ENCODE results near the gene GDPD5.

Gene GDPD5

GRCh38 chr11:75557666-75558494, 32.1 kb upstream of the GDPD5 start:
- H3K9me3 ChIP-seq (ENCODE audit: control insufficient read depth in 1 of 2, low read length in 2 of 2): no peaks in the 10 kb centered on the region
- H3K27ac ChIP-seq (ENCODE audit: low read depth, low read length): peak overlapping the region; percentile 28
- H3K27me3 ChIP-seq (ENCODE audit: control insufficient read depth in 1 of 2, insufficient read depth in 2 of 2, low read length in 2 of 2): no peaks in the 10 kb centered on the region
- H3K4me3 ChIP-seq (ENCODE audit: low read depth in 1 of 2, low read length in 2 of 2): no peak overlapping the region
- peaks cover 25 to 26% of the 10 kb centered on the region in 2 donors for H3K4me1 ChIP-seq (ENCODE audit: control insufficient read depth in 1 of 2, insufficient read depth in 2 of 2, low read length in 2 of 2)
- H3K9ac ChIP-seq (ENCODE audit: low read depth in 1 of 2, low read length in 2 of 2): no peak overlapping the region
- H3K36me3 ChIP-seq (ENCODE audit: control insufficient read depth in 1 of 2, insufficient read depth in 2 of 2, low read length in 2 of 2): no peaks in the 10 kb centered on the region

DNA sequence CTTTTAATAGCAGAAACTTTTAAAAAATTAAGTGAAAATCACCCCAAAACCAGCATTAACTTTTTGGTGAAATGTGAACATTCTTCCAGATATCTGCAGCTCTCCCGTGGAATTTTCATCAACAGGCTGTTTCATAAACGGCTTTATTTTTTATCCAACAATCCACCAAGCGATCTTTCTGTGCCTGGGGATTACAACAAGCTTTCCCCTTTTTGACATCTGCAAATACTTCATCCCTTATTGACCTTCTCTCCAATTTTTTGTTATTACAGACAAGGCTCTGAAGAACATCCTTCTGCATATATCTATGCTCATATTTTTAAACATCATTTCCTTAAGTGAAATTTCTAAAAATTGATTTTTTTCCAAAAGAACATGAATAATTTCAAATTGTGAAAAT, 30.5 kb upstream of the GDPD5 start:
- Histone ChIP-seq H3K9ac (ENCODE audit: low read depth in 1 of 2, low read length in 2 of 2) (no peak overlapping the region), H3K9me3 (ENCODE audit: control insufficient read depth in 1 of 2, low read length in 2 of 2) (no peaks in the 10 kb centered on the region), H3K4me3 (ENCODE audit: low read depth in 1 of 2, low read length in 2 of 2) (no peak overlapping the region), H3K27me3 (ENCODE audit: control insufficient read depth in 1 of 2, insufficient read depth in 2 of 2, low read length in 2 of 2) (no peaks in the 10 kb centered on the region), H3K27ac (ENCODE audit: low read depth, low read length) (no peak overlapping the region), H3K36me3 (ENCODE audit: control insufficient read depth in 1 of 2, insufficient read depth in 2 of 2, low read length in 2 of 2) (no peaks in the 10 kb centered on the region), H3K4me1 (ENCODE audit: control insufficient read depth in 1 of 2, insufficient read depth in 2 of 2, low read length in 2 of 2) (peaks cover 20 to 21% of the 10 kb centered on the region in 2 donors)

DNA sequence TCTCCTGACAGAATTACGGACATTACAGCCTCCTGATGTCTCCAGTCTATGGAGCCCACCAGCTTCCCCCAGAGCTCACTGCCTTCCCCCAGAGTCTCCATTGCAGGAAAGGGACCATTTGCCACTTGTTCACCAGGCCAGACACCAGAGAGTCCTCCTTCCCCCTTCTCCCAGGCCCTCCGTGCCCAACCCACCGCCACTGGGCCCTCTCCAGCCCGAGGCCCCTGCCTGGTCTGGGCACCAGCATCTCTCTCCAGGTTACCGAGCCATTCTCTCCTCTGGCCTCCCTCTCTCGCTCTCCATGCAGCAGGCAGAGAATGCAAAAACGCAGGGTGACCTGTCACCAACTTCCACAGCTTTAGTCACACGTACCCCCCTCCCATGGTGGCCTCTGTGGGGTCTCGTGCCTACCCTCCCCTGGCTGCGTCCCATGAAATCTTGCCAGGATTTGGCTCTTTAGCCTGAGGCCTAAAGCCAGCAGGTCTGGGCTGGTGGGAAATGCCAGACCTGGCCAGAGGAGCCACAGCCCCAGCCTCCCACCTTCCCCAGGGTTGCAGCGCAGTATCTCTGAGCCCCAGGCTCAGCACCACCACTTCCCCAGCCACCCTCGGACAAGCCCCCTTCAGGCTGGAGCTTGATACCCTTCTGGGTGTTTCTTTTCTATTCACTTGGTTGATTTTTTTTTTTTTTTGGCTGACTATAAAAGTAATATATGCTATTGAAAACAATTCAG, 29.5 kb upstream of the GDPD5 start:
- Histone ChIP-seq H3K36me3 (ENCODE audit: control insufficient read depth in 1 of 2, insufficient read depth in 2 of 2, low read length in 2 of 2) (no peaks in the 10 kb centered on the region), H3K4me3 (ENCODE audit: low read depth in 1 of 2, low read length in 2 of 2) (no peak overlapping the region), H3K9ac (ENCODE audit: low read depth in 1 of 2, low read length in 2 of 2) (no peak overlapping the region), H3K9me3 (ENCODE audit: control insufficient read depth in 1 of 2, low read length in 2 of 2) (no peaks in the 10 kb centered on the region), H3K27me3 (ENCODE audit: control insufficient read depth in 1 of 2, insufficient read depth in 2 of 2, low read length in 2 of 2) (no peaks in the 10 kb centered on the region), H3K27ac (ENCODE audit: low read depth, low read length) (peak overlapping the region; percentile 51), H3K4me1 (ENCODE audit: control insufficient read depth in 1 of 2, insufficient read depth in 2 of 2, low read length in 2 of 2) (peaks cover 15 to 21% of the 10 kb centered on the region in 2 donors)

- no peaks in the 10 kb centered on the region for H3K36me3 ChIP-seq (ENCODE audit: control insufficient read depth in 1 of 2, insufficient read depth in 2 of 2, low read length in 2 of 2)
- H3K27me3 ChIP-seq (ENCODE audit: control insufficient read depth in 1 of 2, insufficient read depth in 2 of 2, low read length in 2 of 2): no peaks in the 10 kb centered on the region
- no peak overlapping the region for H3K4me3 ChIP-seq (ENCODE audit: low read depth in 1 of 2, low read length in 2 of 2)
- peak overlapping the region; percentile 64 for H3K27ac ChIP-seq (ENCODE audit: low read depth, low read length)
- H3K9me3 ChIP-seq (ENCODE audit: control insufficient read depth in 1 of 2, low read length in 2 of 2): no peaks in the 10 kb centered on the region
- no peak overlapping the region for H3K9ac ChIP-seq (ENCODE audit: low read depth in 1 of 2, low read length in 2 of 2)
- peaks cover 11 to 19% of the 10 kb centered on the region in 2 donors for H3K4me1 ChIP-seq (ENCODE audit: control insufficient read depth in 1 of 2, insufficient read depth in 2 of 2, low read length in 2 of 2)
Observed at GRCh38 chr11:75554258-75555022, 28.7 kb upstream of the GDPD5 start.

DNA sequence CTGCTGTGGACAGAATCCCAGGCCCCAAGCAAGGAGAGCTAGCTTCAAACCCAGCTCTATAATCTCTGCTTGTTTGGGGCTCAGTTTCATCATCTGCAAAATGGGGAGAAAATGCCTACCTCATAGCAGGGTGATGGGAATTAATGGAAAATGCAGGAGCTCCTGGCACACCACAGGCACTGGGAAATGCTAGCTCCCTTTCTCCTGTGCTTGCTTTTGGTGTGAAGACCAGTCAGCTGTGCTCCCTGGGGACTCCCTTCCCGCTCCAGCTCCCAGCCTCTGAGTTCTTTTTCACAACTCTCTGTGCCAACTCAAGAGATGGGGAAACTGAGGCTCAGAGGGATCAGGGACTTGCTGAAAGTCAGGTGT, 28.1 kb upstream of the GDPD5 start:
- no peaks in the 10 kb centered on the region for H3K27me3 ChIP-seq (ENCODE audit: control insufficient read depth in 1 of 2, insufficient read depth in 2 of 2, low read length in 2 of 2)
- H3K36me3 ChIP-seq (ENCODE audit: control insufficient read depth in 1 of 2, insufficient read depth in 2 of 2, low read length in 2 of 2): no peaks in the 10 kb centered on the region
- no peak overlapping the region for H3K9ac ChIP-seq (ENCODE audit: low read depth in 1 of 2, low read length in 2 of 2)
- H3K4me3 ChIP-seq (ENCODE audit: low read depth in 1 of 2, low read length in 2 of 2): no peak overlapping the region
- no peaks in the 10 kb centered on the region for H3K9me3 ChIP-seq (ENCODE audit: control insufficient read depth in 1 of 2, low read length in 2 of 2)
- peak overlapping the region; percentile 64 for H3K27ac ChIP-seq (ENCODE audit: low read depth, low read length)
- H3K4me1 ChIP-seq (ENCODE audit: control insufficient read depth in 1 of 2, insufficient read depth in 2 of 2, low read length in 2 of 2): peaks cover 5 to 14% of the 10 kb centered on the region in 2 donors

DNA sequence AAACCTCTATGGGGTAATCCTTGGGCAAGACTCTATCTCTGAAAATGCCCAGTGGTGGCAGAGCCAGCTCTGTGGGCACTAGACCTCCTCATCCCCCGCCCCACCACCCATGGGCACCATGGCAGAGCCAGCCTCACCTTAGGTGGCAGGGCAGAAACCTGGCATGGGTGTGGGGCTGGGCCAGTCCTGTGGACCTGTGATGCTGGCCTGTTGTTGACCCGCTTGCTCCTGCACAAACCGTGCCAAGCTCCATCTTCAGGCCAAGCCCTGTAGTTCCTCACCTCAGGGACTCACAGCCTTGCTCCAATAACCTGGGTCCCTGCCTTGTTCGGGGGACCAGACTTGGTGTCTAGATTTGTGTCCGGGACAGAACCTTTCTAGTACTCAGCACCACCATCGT, 27.4 kb upstream of the GDPD5 start:
- peaks cover 0 to 8% of the 10 kb centered on the region in 2 donors for H3K4me1 ChIP-seq (ENCODE audit: control insufficient read depth in 1 of 2, insufficient read depth in 2 of 2, low read length in 2 of 2)
- no peaks in the 10 kb centered on the region for H3K27me3 ChIP-seq (ENCODE audit: control insufficient read depth in 1 of 2, insufficient read depth in 2 of 2, low read length in 2 of 2)
- no peak overlapping the region for H3K4me3 ChIP-seq (ENCODE audit: low read depth in 1 of 2, low read length in 2 of 2)
- H3K9ac ChIP-seq (ENCODE audit: low read depth in 1 of 2, low read length in 2 of 2): no peak overlapping the region
- no peaks in the 10 kb centered on the region for H3K9me3 ChIP-seq (ENCODE audit: control insufficient read depth in 1 of 2, low read length in 2 of 2)
- no peaks in the 10 kb centered on the region for H3K36me3 ChIP-seq (ENCODE audit: control insufficient read depth in 1 of 2, insufficient read depth in 2 of 2, low read length in 2 of 2)
- H3K27ac ChIP-seq (ENCODE audit: low read depth, low read length): no peak overlapping the region

GRCh38 chr11:75549370-75549958, 23.7 kb upstream of the GDPD5 start:
- no peaks in the 10 kb centered on the region for H3K36me3 ChIP-seq (ENCODE audit: control insufficient read depth in 1 of 2, insufficient read depth in 2 of 2, low read length in 2 of 2)
- H3K4me3 ChIP-seq (ENCODE audit: low read depth in 1 of 2, low read length in 2 of 2): no peak overlapping the region
- no peak overlapping the region for H3K27ac ChIP-seq (ENCODE audit: low read depth, low read length)
- peaks cover 0 to 6% of the 10 kb centered on the region in 2 donors for H3K4me1 ChIP-seq (ENCODE audit: control insufficient read depth in 1 of 2, insufficient read depth in 2 of 2, low read length in 2 of 2)
- H3K27me3 ChIP-seq (ENCODE audit: control insufficient read depth in 1 of 2, insufficient read depth in 2 of 2, low read length in 2 of 2): peaks cover 0 to 5% of the 10 kb centered on the region in 2 donors
- no peak overlapping the region for H3K9ac ChIP-seq (ENCODE audit: low read depth in 1 of 2, low read length in 2 of 2)
- no peaks in the 10 kb centered on the region for H3K9me3 ChIP-seq (ENCODE audit: control insufficient read depth in 1 of 2, low read length in 2 of 2)

GRCh38 chr11:75548595-75549272, 23.0 kb upstream of the GDPD5 start:
- Histone ChIP-seq H3K27me3 (ENCODE audit: control insufficient read depth in 1 of 2, insufficient read depth in 2 of 2, low read length in 2 of 2) (peaks cover 0 to 5% of the 10 kb centered on the region in 2 donors), H3K9me3 (ENCODE audit: control insufficient read depth in 1 of 2, low read length in 2 of 2) (no peaks in the 10 kb centered on the region), H3K4me1 (ENCODE audit: control insufficient read depth in 1 of 2, insufficient read depth in 2 of 2, low read length in 2 of 2) (peaks cover 0 to 3% of the 10 kb centered on the region in 2 donors), H3K4me3 (ENCODE audit: low read depth in 1 of 2, low read length in 2 of 2) (no peak overlapping the region), H3K36me3 (ENCODE audit: control insufficient read depth in 1 of 2, insufficient read depth in 2 of 2, low read length in 2 of 2) (no peaks in the 10 kb centered on the region), H3K27ac (ENCODE audit: low read depth, low read length) (no peak overlapping the region), H3K9ac (ENCODE audit: low read depth in 1 of 2, low read length in 2 of 2) (no peak overlapping the region)

GRCh38 chr11:75547617-75548058, 21.9 kb upstream of the GDPD5 start:
- Histone ChIP-seq H3K27ac (ENCODE audit: low read depth, low read length) (no peak overlapping the region), H3K9ac (ENCODE audit: low read depth in 1 of 2, low read length in 2 of 2) (peak overlapping the region in 1 of 2 donors; percentile 32), H3K4me3 (ENCODE audit: low read depth in 1 of 2, low read length in 2 of 2) (no peak overlapping the region)

More at GRCh38 chr11:75547617-75548058, 21.9 kb upstream of the GDPD5 start:
- Histone ChIP-seq H3K27me3 (ENCODE audit: control insufficient read depth in 1 of 2, insufficient read depth in 2 of 2, low read length in 2 of 2) (peaks cover 0 to 5% of the 10 kb centered on the region in 2 donors), H3K9me3 (ENCODE audit: control insufficient read depth in 1 of 2, low read length in 2 of 2) (no peaks in the 10 kb centered on the region), H3K36me3 (ENCODE audit: control insufficient read depth in 1 of 2, insufficient read depth in 2 of 2, low read length in 2 of 2) (no peaks in the 10 kb centered on the region), H3K4me1 (ENCODE audit: control insufficient read depth in 1 of 2, insufficient read depth in 2 of 2, low read length in 2 of 2) (peaks cover 0 to 3% of the 10 kb centered on the region in 2 donors)
